GM13977 (cell line): ENCODE results near the gene LCNL1.

Experiments used
- DNase-seq: peaks from one replicate; pipeline ENCODE4 v3.0.0; 2012; ENCODE audit warnings: low spot score
- in situ Hi-C: fragments of 300-500 bp; cut with MboI; formaldehyde crosslinking; loops from one replicate; pipeline ENCODE4 v1.12.0; 2022; ENCODE audit warnings: low sequenced_read_pairs, low pct_unique_long_range_greater_than_20kb, mixed read lengths, inconsistent platforms; ENCODE audit not compliant: unreplicated experiment
- TF ChIP-seq, protein P1 (sequence below): IDR thresholded peaks from 2 replicates; pipeline ENCODE4 v1.5.1; 2012; ENCODE audit warnings: mild to moderate bottlenecking, control low read depth; ENCODE audit not compliant: insufficient read depth; ENCODE audit errors: extremely low read depth, missing control alignments

The LCNL1 gene

GRCh38 chr9:136973618-136974617 lies 8.9 kb upstream of the LCNL1 start:
- TF ChIP-seq, protein P1, sequence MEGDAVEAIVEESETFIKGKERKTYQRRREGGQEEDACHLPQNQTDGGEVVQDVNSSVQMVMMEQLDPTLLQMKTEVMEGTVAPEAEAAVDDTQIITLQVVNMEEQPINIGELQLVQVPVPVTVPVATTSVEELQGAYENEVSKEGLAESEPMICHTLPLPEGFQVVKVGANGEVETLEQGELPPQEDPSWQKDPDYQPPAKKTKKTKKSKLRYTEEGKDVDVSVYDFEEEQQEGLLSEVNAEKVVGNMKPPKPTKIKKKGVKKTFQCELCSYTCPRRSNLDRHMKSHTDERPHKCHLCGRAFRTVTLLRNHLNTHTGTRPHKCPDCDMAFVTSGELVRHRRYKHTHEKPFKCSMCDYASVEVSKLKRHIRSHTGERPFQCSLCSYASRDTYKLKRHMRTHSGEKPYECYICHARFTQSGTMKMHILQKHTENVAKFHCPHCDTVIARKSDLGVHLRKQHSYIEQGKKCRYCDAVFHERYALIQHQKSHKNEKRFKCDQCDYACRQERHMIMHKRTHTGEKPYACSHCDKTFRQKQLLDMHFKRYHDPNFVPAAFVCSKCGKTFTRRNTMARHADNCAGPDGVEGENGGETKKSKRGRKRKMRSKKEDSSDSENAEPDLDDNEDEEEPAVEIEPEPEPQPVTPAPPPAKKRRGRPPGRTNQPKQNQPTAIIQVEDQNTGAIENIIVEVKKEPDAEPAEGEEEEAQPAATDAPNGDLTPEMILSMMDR = no peak
- in situ Hi-C loops = no loop called here
- no peak for DNase-seq

DNA sequence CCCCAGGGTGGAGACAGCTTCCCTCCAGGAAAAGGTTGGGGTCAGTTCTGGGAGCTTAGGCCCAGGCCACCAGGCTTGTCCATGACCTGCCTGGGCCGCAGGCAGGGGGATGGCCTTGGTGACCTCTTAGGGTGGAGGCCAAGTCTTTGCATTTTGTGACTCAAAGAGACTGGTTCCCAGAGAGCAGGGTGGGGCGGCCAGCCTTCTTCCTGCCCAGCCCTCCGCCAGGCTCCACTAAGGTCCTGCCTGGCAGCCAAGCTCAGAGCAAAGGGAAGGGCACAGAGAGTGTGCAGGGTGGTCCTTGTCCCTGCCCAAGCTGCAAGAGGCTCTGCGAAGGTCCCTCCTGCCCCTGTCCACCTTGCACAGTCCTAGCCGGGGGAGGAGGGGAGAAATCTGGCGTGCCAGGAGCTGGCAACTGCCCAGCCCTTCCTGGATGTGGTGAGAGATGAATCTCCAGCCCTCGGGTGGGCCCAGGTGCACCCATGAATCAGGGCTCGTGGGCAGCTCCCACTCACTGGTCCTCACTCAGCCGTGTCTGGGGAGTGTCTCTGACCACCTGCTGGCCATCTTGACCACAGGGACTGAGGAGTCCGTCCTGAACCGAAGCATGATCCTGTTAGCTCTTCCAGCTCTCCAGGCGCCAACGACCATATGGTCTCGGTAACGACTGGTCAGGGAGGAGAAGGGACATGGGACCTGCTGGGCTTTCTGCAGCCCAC lies 7.8 kb upstream of the LCNL1 start:
- TF ChIP-seq, protein P1 = no peak
- DNase-seq = no peak
- in situ Hi-C loops = no loop called here

DNA sequence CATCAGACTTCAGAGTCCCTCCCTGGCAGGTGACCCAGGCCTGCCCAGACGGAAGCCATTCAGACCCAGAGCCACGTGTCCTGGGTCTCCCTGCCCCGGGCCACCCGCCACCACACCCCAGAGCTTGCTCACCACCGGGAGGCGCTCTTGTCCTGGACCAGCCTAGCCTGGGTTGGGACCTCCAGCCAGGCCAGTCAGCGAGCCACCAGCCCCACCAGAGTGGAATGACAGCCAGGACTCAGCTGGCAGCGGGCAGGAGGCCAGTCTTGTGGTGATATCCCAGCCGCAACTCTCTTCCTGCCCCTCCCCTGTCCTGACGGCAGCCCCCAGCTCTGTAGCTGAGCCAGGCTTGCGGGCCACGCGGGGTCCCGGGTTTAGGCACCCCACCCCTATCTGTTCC lies 7.1 kb upstream of the LCNL1 start:
- TF ChIP-seq, protein P1 = peak; percentile 38
- in situ Hi-C loops = no loop called here
- DNase-seq = no peak

- in situ Hi-C loops = no loop called here
- TF ChIP-seq, protein P1 = no peak
- no peak for DNase-seq
Observed at GRCh38 chr9:136977223-136977622, 5.6 kb upstream of the LCNL1 start, which contains the start of gene PTGDS. TSS of gene PTGDS (plus strand) at chr9:136977504. CDS start at chr9:136977579, 75 bp downstream.

- TF ChIP-seq, protein P1 = no peak
- no peak for DNase-seq
- in situ Hi-C loops = no loop called here
Observed at GRCh38 chr9:136977649-136978072, 5.1 kb upstream of the LCNL1 start.

GRCh38 chr9:136978073-136978864 lies 4.5 kb upstream of the LCNL1 start:
- in situ Hi-C loops = no loop called here
- TF ChIP-seq, protein P1 = no peak
- peak; percentile 93 for DNase-seq
